GM08714 (cell line): ENCODE data around the gene SOX6.
"Not testable (repeated sequence)": the region's sequence is repeated elsewhere in the genome, so short reads cannot be mapped to it uniquely, and the experiment has no call there.

Experiments used
- H3K4me3 ChIP-seq: fragments of 200-500 bp; sonication (Bioruptor generic); 2 replicates; pipeline ENCODE4 v1.5.1; 2014; ENCODE audit warnings: mild to moderate bottlenecking, low read length, inconsistent platforms
- ZNF274 ChIP-seq: IDR thresholded peaks from 2 replicates; pipeline ENCODE4 v1.6.1; 2012; ENCODE audit warnings: mild to moderate bottlenecking, low read depth, low read length

The SOX6 gene

GRCh38 chr11:16058671-16059070 is 297.7 kb downstream of the SOX6 start:
- no peak for TF ChIP-seq ZNF274

GRCh38 chr11:16052750-16053149 is 303.6 kb downstream of the SOX6 start:
- H3K4me3 ChIP-seq: no peak overlapping the region
- no peak for TF ChIP-seq ZNF274

More at GRCh38 chr11:16058671-16059070, 297.7 kb downstream of the SOX6 start:
- H3K4me3 ChIP-seq: no peak overlapping the region

GRCh38 chr11:16049611-16050010 is 306.7 kb downstream of the SOX6 start:
- no peak overlapping the region for H3K4me3 ChIP-seq
- no peak for TF ChIP-seq ZNF274

- no peak overlapping the region for H3K4me3 ChIP-seq
- TF ChIP-seq ZNF274: no peak
Observed at GRCh38 chr11:16047073-16047472, 309.3 kb downstream of the SOX6 start.

GRCh38 chr11:16043617-16044016 is 312.7 kb downstream of the SOX6 start:
- no peak overlapping the region for H3K4me3 ChIP-seq
- no peak for TF ChIP-seq ZNF274

- H3K4me3 ChIP-seq: no peak overlapping the region
- TF ChIP-seq ZNF274: no peak
Observed at GRCh38 chr11:16041207-16041606, 315.1 kb downstream of the SOX6 start.

GRCh38 chr11:16040151-16040550 is 316.2 kb downstream of the SOX6 start:
- no peak for TF ChIP-seq ZNF274
- no peak overlapping the region for H3K4me3 ChIP-seq

GRCh38 chr11:16037179-16037578 is 319.2 kb downstream of the SOX6 start:
- TF ChIP-seq ZNF274: no peak
- H3K4me3 ChIP-seq: no peak overlapping the region

- H3K4me3 ChIP-seq: no peak overlapping the region
- no peak for TF ChIP-seq ZNF274
Observed at GRCh38 chr11:16036218-16036617, 320.1 kb downstream of the SOX6 start.

GRCh38 chr11:16034074-16034473 is 322.3 kb downstream of the SOX6 start:
- no peak for TF ChIP-seq ZNF274
- no peak overlapping the region for H3K4me3 ChIP-seq

- H3K4me3 ChIP-seq: no peak overlapping the region
- no peak for TF ChIP-seq ZNF274
Observed at GRCh38 chr11:16032974-16033373, 323.4 kb downstream of the SOX6 start.

GRCh38 chr11:16031210-16031609 is 325.1 kb downstream of the SOX6 start:
- no peak for TF ChIP-seq ZNF274
- no peak overlapping the region for H3K4me3 ChIP-seq

- no peak overlapping the region for H3K4me3 ChIP-seq
- no peak for TF ChIP-seq ZNF274
Observed at GRCh38 chr11:16030664-16031063, 325.7 kb downstream of the SOX6 start.

- not testable (repeated sequence) for H3K4me3 ChIP-seq
Observed at GRCh38 chr11:16029151-16029550, 327.2 kb downstream of the SOX6 start.

GRCh38 chr11:16028419-16028818 is 327.9 kb downstream of the SOX6 start:
- no peak overlapping the region for H3K4me3 ChIP-seq
- TF ChIP-seq ZNF274: no peak

- no peak for TF ChIP-seq ZNF274
- no peak overlapping the region for H3K4me3 ChIP-seq
Observed at GRCh38 chr11:16027621-16028020, 328.7 kb downstream of the SOX6 start.
